B cell (primary cell): Measurements from ENCODE around the gene SH3YL1. TPM values are rescaled to one million over a fixed set of nuclear protein-coding genes. Genes with fewer than 3 reads are reported as not detected.

Source experiments
- ATAC-seq: fragments of 200-7000 bp; cut with Tn5 transposase; one replicate; pipeline ENCODE4 v1.10.0; 2021; ENCODE audit warnings: low read depth, mild to moderate bottlenecking, moderate number of reproducible peaks, moderate library complexity
- CTCF ChIA-PET: fragments of 350-600 bp; sonication (Branson Sonifier 250); formaldehyde crosslinking; loops from one replicate; lab custom pipeline; 2021; ENCODE audit warnings: antibody characterized with exemption, inconsistent platforms; lab: Charles Lee
- POLR2A ChIA-PET: fragments of 350-600 bp; sonication (Branson Sonifier 250); formaldehyde crosslinking; loops from one replicate; lab custom pipeline; 2021; ENCODE audit warnings: antibody characterized with exemption; lab: Charles Lee
- DNase-seq: peaks from one replicate; pipeline ENCODE4 v3.0.0; 2013
- H2AFZ ChIP-seq: 2 replicates; pipeline ENCODE4 v1.6.1; 2012; ENCODE audit warnings: mild to moderate bottlenecking, low read depth, low read length; ENCODE audit not compliant: insufficient read depth, poor library complexity, severe bottlenecking
- H3K27ac ChIP-seq, 2 donors: 1 replicate in 1 of 2; 2 replicates in 1 of 2; pipeline ENCODE4 v1.5.1; 2012 to 2013; ENCODE audit warnings: low read length in 2 of 2, mild to moderate bottlenecking in 2 of 2, moderate library complexity in 1 of 2
- H3K27me3 ChIP-seq, 4 experiments: fragments of 200-600 bp in 1 of 4; sonication (generic) in 1 of 4; replicated peaks in 1 of 4; 1 replicate in 2 of 4; 2 replicates in 2 of 4; pipeline versions ENCODE4 v1.6.1 to v1.7.0; 2013 to 2016; ENCODE audit warnings: low read length in 3 of 4, mild to moderate bottlenecking in 2 of 4, mixed read lengths in 1 of 4, moderate library complexity in 1 of 4; ENCODE audit not compliant: insufficient read depth in 4 of 4, control insufficient read depth in 3 of 4; ENCODE audit errors: control extremely low read depth in 1 of 4
- H3K36me3 ChIP-seq, 2 experiments: replicated peaks in 1 of 2; 1 replicate in 1 of 2; 2 replicates in 1 of 2; pipeline versions ENCODE4 v1.6.1 to v1.7.1; 2013; ENCODE audit warnings: low read length in 1 of 2; ENCODE audit not compliant: insufficient read depth in 2 of 2, control insufficient read depth in 1 of 2; ENCODE audit errors: control extremely low read depth in 1 of 2, extremely low read depth in 1 of 2
- H3K4me1 ChIP-seq, 2 donors: fragments of 200-600 bp in 1 of 2; sonication (generic) in 1 of 2; 1 replicate in 1 of 2; 2 replicates in 1 of 2; pipeline versions ENCODE4 v1.5.1 to v1.6.1; 2013 to 2017; ENCODE audit warnings: low read length in 2 of 2; ENCODE audit not compliant: control insufficient read depth in 2 of 2, insufficient read depth in 2 of 2
- H3K4me2 ChIP-seq: replicated peaks from 2 replicates; pipeline ENCODE3; 2012; ENCODE audit warnings: mild to moderate bottlenecking, low read depth, low read length; ENCODE audit not compliant: poor library complexity, severe bottlenecking
- H3K4me3 ChIP-seq, 5 experiments: fragments of 200-600 bp in 1 of 5; sonication (generic) in 1 of 5; 1 replicate in 3 of 5; 2 replicates in 2 of 5; pipeline versions ENCODE4 v1.5.1 to v1.7.0; 2011 to 2016; ENCODE audit warnings: low read length in 4 of 5, mild to moderate bottlenecking in 4 of 5, low read depth in 2 of 5, control low read depth in 1 of 5, moderate library complexity in 1 of 5; ENCODE audit not compliant: insufficient read depth in 1 of 5; ENCODE audit errors: control extremely low read depth in 1 of 5, extremely low read depth in 1 of 5
- H3K79me2 ChIP-seq: fragments of 200-600 bp; sonication (generic); one replicate; pipeline ENCODE4 v1.6.0; 2016; ENCODE audit warnings: low read length; ENCODE audit not compliant: control insufficient read depth, insufficient read depth
- H3K9ac ChIP-seq: fragments of 200-600 bp; sonication (generic); 2 replicates; pipeline ENCODE4 v1.6.1; 2017; ENCODE audit warnings: mild to moderate bottlenecking, low read length, moderate library complexity
- H3K9me3 ChIP-seq, 3 donors: one replicate each; pipeline versions ENCODE4 v1.6.1 to v1.7.1; 2013; ENCODE audit warnings: low read length in 2 of 3; ENCODE audit not compliant: control insufficient read depth in 2 of 3, insufficient read depth in 1 of 3; ENCODE audit errors: control extremely low read depth in 1 of 3
- H4K20me1 ChIP-seq: 2 replicates; pipeline ENCODE4 v1.6.0; 2012; ENCODE audit warnings: mild to moderate bottlenecking, low read length; ENCODE audit not compliant: insufficient read depth, control insufficient read depth, poor library complexity, severe bottlenecking
- H3K27ac Mint-ChIP-seq: one replicate; pipeline ENCODE4 v1.8.0; 2021; ENCODE audit warnings: mixed read lengths
- H3K27me3 Mint-ChIP-seq: one replicate; pipeline ENCODE4 v1.8.0; 2021; ENCODE audit warnings: mixed read lengths
- H3K4me1 Mint-ChIP-seq: one replicate; pipeline ENCODE4 v1.8.0; 2021; ENCODE audit warnings: mixed read lengths
- H3K4me3 Mint-ChIP-seq: one replicate; pipeline ENCODE4 v1.8.0; 2021; ENCODE audit warnings: mixed read lengths
- H3K9me3 Mint-ChIP-seq: one replicate; pipeline ENCODE4 v1.8.0; 2022; ENCODE audit warnings: mixed read lengths; ENCODE audit not compliant: insufficient read depth
- CTCF ChIP-seq: fragments of 200-600 bp; IDR thresholded peaks from one replicate; pipeline ENCODE4 v1.8.0; 2022; ENCODE audit warnings: antibody characterized with exemption, mild to moderate bottlenecking
- EZH2 ChIP-seq: IDR thresholded peaks from 2 replicates; pipeline ENCODE4 v1.6.1; 2012; ENCODE audit warnings: borderline replicate concordance, low read depth, mild to moderate bottlenecking, moderate library complexity, low read length; ENCODE audit not compliant: insufficient read depth, poor library complexity, severe bottlenecking
- WGBS: methylation state at CpG from one replicate; pipeline ENCODE4 v1.1.5; 2013; ENCODE audit warnings: missing lambda C conversion rate; ENCODE audit not compliant: insufficient coverage; 5-methylcytosine and 5-hydroxymethylcytosine counted together
- intact Hi-C: fragments of 100-400 bp; cut with micrococcal nuclease; formaldehyde crosslinking; loops from one replicate; pipeline ENCODE4 v1.10.0; 2022
- polyA plus RNA-seq: library from polyadenylated mRNA; depleted of rRNA; stranded (reverse); fragments of >200 nt; gene quantifications from 2 replicates; pipeline ENCODE4 v1.2.3, GENCODE V29; 2012
- total RNA-seq, 2 donors: library from RNA; stranded (reverse); fragments of 120-200 nt in 1 of 2; gene quantifications; 1 replicate in 1 of 2; 2 replicates in 1 of 2; pipeline versions ENCODE4 v1.2.3 to v1.2.4, GENCODE V29; 2013 to 2022

Gene SH3YL1
- total and polyA plus RNA-seq, 2 donors (not counting 1 experiment from before 2014, with no cell fraction given): 33.2 to 48.4 TPM

GRCh38 chr2:169741-170140 is 94.1 kb downstream of the SH3YL1 start:
- H3K27ac Mint-ChIP-seq: no peak overlapping the region
- H3K4me3 ChIP-seq: no peak overlapping the region
- no peaks in the 10 kb centered on the region for H4K20me1 ChIP-seq
- no peak overlapping the region for H2AFZ ChIP-seq
- H3K27me3 Mint-ChIP-seq: peaks cover 6% of the 10 kb centered on the region
- H3K9me3 ChIP-seq: no peaks in the 10 kb centered on the region
- TF ChIP-seq CTCF (no peak), EZH2 (no peak)
- H3K4me3 Mint-ChIP-seq: no peak overlapping the region
- H3K27ac ChIP-seq: no peak overlapping the region
- no peaks in the 10 kb centered on the region for H3K79me2 ChIP-seq
- no peaks in the 10 kb centered on the region for H3K36me3 ChIP-seq
- H3K27me3 ChIP-seq: peaks cover 0 to 5% (median 0%) of the 10 kb centered on the region in 4 experiments
- H3K4me1 Mint-ChIP-seq: no peaks in the 10 kb centered on the region
- no peak overlapping the region for H3K9ac ChIP-seq
- no CpG with 5 or more reads among the region's 3 CpGs for WGBS
- intact Hi-C loops: no loop called here
- no peaks in the 10 kb centered on the region for H3K4me1 ChIP-seq
- POLR2A ChIA-PET: no interaction called here
- no peak for DNase-seq
- no peak overlapping the region for H3K4me2 ChIP-seq
- CTCF ChIA-PET: no interaction called here
- no peaks in the 10 kb centered on the region for H3K9me3 Mint-ChIP-seq
- ATAC-seq: no peak

Other genes starting within 250 kb of the SH3YL1 start
- not detected in 2 replicates for gene FAM110C, start 217.5 kb downstream of the SH3YL1 start, total RNA-seq
- not detected in 2 replicates for gene FAM110C, start 217.5 kb downstream of the SH3YL1 start, polyA plus RNA-seq
- 85.8 and 87.8 TPM in 2 replicates for gene ACP1, start 915 bp upstream of the SH3YL1 start, total RNA-seq
- 70.2 and 101 TPM in 2 replicates for gene ACP1, start 915 bp upstream of the SH3YL1 start, polyA plus RNA-seq
- 5.3 and 5.7 TPM in 2 replicates for gene ALKAL2, start 24.1 kb upstream of the SH3YL1 start, total RNA-seq
- 0.79 and 2.3 TPM in 2 replicates for gene ALKAL2, start 24.1 kb upstream of the SH3YL1 start, polyA plus RNA-seq